HG03097 (cell line): ENCODE results near the gene COLQ.

Source experiments
- ATAC-seq: cut with Tn5 transposase; IDR thresholded peaks from one replicate; pipeline ENCODE4 v1.9.1; 2021; ENCODE audit not compliant: unreplicated experiment, low FRiP score

Gene COLQ

GRCh38 chr3:15520804-15521572, 518 bp downstream of the COLQ start:
- no peak for ATAC-seq

GRCh38 chr3:15520185-15520584, 1.3 kb downstream of the COLQ start:
- no peak for ATAC-seq

GRCh38 chr3:15519096-15519495, 2.4 kb downstream of the COLQ start:
- no peak for ATAC-seq

- ATAC-seq = no peak
These were observed 6.7 kb downstream of the COLQ start for GRCh38 chr3:15514663-15515340.

- no peak for ATAC-seq
These were observed 7.5 kb downstream of the COLQ start for GRCh38 chr3:15513810-15514662.

- no peak for ATAC-seq
These were observed 8.4 kb downstream of the COLQ start for GRCh38 chr3:15513116-15513515.

- ATAC-seq = no peak
These were observed 9.3 kb downstream of the COLQ start for GRCh38 chr3:15512166-15512565.

GRCh38 chr3:15511156-15511555, 10.3 kb downstream of the COLQ start:
- no peak for ATAC-seq

- no peak for ATAC-seq
These were observed 11.0 kb downstream of the COLQ start for GRCh38 chr3:15510493-15510892.

GRCh38 chr3:15506571-15506970, 14.9 kb downstream of the COLQ start:
- no peak for ATAC-seq

- no peak for ATAC-seq
These were observed 15.9 kb downstream of the COLQ start for GRCh38 chr3:15505479-15506165.

- ATAC-seq = no peak
These were observed 18.9 kb downstream of the COLQ start for GRCh38 chr3:15502616-15503015.

- no peak for ATAC-seq
These were observed 20.4 kb downstream of the COLQ start for GRCh38 chr3:15501126-15501525.

- no peak for ATAC-seq
These were observed 21.3 kb downstream of the COLQ start for GRCh38 chr3:15500107-15500724.

- no peak for ATAC-seq
These were observed 22.0 kb downstream of the COLQ start for GRCh38 chr3:15499536-15499935.

GRCh38 chr3:15498431-15499214, 22.9 kb downstream of the COLQ start:
- ATAC-seq = no peak

GRCh38 chr3:15497964-15498363, 23.5 kb downstream of the COLQ start:
- no peak for ATAC-seq

GRCh38 chr3:15496341-15496664, 25.2 kb downstream of the COLQ start:
- no peak for ATAC-seq

- no peak for ATAC-seq
These were observed 25.8 kb downstream of the COLQ start for GRCh38 chr3:15495461-15496340.
